ENCODE results near the gene YTHDF1. TPM values are rescaled to one million over a fixed set of nuclear protein-coding genes. Genes with fewer than 3 reads are reported as not detected.

Gene YTHDF1
- total RNA-seq, 1 experiment from 2014 or later: 35.1 TPM

DNA sequence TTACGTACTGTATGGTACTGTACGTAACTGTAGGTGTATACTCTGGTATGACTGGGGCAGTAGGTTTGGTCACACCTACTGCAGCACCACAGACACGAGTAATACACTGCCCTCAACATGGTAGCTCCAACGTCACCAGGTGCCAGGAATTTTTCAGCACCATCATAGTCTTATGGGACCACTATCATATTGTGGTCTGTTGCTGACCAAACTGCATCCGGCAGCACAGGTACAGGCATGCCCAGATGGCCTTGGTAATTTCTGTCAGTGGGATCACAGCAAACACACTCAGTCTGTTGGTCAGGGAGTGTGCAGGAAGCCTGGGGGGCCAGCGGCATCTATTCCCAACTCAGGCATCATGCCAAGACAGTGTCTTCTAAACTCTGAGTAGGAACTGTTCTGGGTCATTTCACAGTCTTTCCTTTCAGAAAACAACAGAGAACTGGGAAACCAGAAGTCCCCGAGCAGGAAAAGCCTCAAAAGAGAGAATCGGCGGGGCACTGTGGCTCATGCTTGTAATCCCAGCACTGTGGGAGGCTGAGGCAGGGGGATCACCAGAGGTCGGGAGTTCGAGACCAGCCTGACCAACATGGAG, 5.8 kb downstream of the YTHDF1 start:
- no peak for DNase-seq (ENCODE audit: low read depth)

GRCh38 chr20:63208346-63208909, 7.5 kb downstream of the YTHDF1 start:
- no peak for DNase-seq (ENCODE audit: low read depth)

- DNase-seq (ENCODE audit: low read depth): peak; percentile 26
These were observed 9.1 kb downstream of the YTHDF1 start for GRCh38 chr20:63206878-63207277.

GRCh38 chr20:63205896-63206295, 10.0 kb downstream of the YTHDF1 start:
- DNase-seq (ENCODE audit: low read depth): no peak

DNA sequence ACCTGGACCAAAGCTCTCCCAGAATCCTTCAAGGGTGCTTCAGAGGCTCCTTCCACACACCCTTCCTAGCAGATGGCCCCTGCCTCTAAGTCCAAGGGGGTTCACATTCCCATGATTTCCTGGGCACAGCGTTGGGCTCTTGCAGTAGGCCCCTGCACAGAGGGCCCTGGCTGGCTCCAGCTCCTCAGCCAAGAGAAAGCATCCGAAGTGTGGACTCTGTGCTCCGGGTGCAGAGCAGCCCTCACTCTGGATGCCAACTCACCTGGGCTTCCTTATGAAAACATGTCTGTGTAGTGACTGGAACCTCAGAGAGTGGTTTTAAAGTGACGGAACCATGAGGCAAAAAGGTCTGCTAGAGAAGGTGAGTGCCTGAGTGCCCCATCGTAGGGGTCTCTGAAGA, 11.6 kb downstream of the YTHDF1 start:
- DNase-seq (ENCODE audit: low read depth): no peak

GRCh38 chr20:63202811-63203526, 13.0 kb downstream of the YTHDF1 start:
- DNase-seq (ENCODE audit: low read depth): no peak

- DNase-seq (ENCODE audit: low read depth): no peak
These were observed 13.9 kb downstream of the YTHDF1 start for GRCh38 chr20:63202021-63202420.

- no peak for DNase-seq (ENCODE audit: low read depth)
These were observed 17.3 kb downstream of the YTHDF1 start for GRCh38 chr20:63198606-63199005.

DNA sequence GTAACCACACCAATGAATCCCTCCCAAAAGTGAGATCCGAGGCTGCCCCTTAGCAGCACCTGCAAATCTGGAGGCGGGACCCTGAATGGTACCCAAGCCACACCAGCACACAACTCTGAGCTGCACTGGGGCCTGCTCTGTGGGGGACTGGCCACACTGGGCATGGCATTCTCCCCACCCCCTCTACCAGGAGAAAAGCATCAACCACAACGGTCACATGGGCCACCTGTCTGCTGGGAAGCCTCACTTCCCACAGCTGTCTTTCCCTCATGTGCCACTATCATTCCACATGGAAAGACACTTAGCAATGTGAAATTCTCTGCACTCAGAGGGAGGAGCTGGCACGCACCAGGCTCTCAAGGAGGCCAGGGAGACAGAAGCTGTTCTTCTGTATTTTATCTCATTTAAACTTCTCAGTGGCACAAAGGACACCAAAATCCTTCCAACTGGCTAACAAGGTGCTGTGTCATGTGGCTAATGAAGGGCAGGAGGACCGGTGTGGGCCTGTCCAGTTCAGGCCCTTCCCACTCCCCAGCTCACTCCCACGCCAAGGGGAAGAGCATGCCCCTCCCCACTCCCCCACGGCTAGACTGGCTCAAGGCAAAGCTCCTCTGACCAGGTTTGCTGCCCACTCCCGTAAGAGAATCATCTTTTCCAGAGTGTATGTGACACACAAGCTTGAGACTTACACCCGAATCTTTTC, 19.0 kb downstream of the YTHDF1 start:
- no peak for DNase-seq (ENCODE audit: low read depth)

DNA sequence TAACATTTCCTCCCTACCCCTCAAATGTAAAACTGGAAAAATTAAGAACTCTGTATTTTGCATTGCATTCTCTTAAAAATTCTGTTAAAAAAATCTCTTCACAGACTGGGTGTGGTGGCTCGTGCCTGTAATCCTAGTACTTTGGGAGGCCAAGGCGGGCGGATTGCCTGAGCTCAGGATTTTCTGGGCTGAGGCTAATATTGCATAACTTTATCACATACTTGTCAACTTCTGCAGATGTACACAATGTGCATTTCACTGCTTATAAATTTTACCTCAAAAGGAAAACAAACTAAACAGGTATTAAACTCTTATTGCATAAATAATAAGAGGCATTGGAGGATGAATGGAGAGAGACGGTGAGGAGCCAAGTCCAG, 21.1 kb downstream of the YTHDF1 start:
- DNase-seq (ENCODE audit: low read depth): no peak

- DNase-seq (ENCODE audit: low read depth): no peak
These were observed 21.7 kb downstream of the YTHDF1 start for GRCh38 chr20:63194007-63194796.

GRCh38 chr20:63192721-63193120, 23.2 kb downstream of the YTHDF1 start:
- DNase-seq (ENCODE audit: low read depth): no peak

- DNase-seq (ENCODE audit: low read depth): peak; percentile 73
These were observed 24.5 kb downstream of the YTHDF1 start for GRCh38 chr20:63191400-63191799.

DNA sequence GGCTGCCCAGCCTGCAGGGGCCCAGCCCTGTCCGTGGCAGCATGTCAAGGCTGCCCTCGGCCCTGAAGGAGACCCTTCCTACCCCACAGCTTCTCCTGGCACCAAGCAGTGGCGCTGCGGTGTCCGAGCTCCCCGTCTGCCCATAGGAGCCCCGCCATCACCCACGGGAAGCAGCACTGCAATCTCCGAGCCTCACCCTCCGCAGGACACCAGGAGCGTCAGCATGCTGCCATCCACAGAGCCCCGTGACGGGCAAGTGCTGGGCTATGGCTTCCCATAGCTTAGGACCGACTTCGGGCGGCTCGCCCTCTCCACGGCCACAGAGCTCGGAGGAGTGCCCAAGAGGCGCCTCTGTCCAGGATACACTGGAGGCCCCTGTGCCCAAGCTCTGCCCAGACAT, 25.1 kb downstream of the YTHDF1 start:
- DNase-seq (ENCODE audit: low read depth): no peak

DNA sequence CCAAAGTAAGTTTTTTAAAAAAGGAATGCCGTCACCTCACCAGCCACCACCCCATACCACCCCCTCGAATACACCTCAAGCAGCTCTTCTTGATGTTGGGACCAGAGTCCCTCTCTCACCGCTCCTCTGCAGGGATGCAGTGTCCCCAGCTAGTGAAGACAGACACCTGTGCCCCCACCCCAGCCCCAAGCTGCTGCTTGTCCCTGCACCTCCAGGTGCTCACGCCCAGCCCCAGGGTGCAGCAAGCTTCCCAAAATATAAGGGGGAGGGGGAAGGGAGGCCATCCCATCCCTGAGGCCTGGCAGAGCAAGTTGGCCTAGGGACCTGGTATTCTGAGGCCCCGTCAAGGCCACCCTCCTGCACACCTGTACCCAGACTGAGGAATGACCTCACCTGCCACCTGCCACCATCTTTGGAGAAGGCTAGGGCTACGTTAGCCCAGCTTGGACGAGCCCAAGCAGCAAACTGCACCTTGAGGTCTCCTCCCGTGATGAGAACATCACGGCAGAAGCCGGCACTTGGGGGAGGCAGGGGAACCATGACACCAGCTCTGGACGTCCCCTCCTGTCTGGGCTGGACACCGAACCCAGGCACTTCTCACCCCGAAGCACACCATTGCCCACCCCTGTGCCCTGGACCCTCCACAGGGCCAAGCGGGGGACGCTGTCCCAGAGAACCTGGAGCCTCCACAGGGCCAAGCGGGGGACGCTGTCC, 25.9 kb downstream of the YTHDF1 start:
- no peak for DNase-seq (ENCODE audit: low read depth)

- DNase-seq (ENCODE audit: low read depth): no peak
These were observed 26.6 kb downstream of the YTHDF1 start for GRCh38 chr20:63189322-63189642.

DNA sequence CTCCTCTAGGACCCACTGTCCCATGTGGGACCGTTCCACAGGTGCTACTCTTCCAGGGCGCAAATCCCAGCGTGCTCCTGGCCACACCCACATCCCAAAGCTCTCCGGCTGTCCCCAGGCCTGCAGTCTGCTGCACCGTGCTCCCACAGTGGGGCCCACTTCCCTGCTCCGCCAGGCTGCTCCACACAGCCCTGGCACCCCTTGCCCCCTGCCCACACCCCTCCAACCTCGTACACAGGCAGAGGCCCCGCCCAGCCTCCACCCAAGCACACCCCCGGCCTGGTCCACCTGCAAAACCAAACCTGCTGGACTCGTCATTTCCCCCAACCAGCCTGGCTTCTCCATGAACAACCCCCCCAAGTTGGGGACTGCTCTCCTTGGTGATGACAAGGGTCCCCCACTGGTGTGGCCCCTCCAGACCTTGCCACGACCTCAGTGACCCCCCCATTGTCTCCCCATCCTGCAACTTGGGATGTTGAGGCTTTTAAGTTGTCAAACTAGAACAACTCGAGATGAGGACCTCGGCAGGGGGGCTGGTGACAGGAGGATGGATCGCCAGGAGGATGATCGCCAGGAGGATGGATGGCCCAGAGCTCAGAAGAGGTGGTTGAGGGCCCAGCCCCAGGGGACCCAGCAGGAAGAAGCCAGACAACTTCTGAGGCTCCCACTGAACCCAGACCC, 27.1 kb downstream of the YTHDF1 start:
- no peak for DNase-seq (ENCODE audit: low read depth)

DNA sequence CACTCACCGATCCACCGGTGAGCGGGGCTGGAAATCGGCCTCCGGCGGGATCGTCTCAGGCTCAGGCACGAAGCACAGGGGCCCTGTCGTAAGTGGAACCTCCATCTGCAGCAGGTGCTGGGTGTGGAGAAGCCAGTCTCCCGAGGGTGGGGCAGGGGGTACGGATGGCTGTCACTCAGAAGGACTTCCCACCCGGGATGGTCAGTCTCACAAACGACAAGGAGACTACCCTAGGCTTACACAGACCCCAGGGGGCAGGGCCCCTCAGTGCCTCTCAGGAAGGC, 27.8 kb downstream of the YTHDF1 start:
- no peak for DNase-seq (ENCODE audit: low read depth)

DNA sequence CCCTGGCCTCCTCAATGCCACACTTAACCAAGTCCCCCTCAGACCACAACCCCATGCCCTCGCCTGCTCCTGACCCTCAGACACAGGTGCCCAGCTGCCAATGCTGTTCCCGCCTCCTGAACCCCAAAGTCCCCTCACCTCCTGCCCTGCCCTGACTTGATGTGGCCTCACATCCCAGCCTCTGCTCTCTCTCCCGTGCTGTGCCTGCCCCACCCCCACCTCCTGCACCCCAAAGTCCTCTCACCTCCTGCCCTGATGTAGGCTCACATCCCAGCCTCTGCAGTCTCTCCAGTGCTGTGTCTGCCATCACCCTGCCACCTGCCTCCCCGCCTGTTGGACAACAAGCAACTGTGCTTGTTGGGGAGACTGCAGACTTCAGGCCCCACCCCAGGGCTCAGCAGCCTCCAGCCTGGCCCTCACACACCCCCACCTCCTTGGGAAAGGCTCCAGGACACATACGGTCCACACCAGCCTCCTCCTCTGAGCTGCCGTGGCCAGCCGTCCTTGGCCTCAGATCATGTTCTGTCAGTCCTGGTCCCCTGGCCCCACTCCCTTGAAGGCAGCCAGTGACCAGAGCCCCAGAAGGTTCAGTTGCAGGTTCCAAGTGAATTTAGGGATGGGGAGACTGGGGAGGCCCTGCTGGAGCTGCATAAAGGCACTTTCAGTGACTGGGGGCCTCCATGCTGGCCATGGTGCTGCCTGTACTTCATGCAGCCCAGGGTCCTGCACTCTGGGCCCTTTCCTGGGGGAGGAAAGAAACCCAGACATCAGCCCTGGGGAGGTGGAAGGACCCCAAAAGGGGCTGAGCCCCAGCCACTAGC, 28.4 kb downstream of the YTHDF1 start:
- no peak for DNase-seq (ENCODE audit: low read depth)
